ENCODE results near the gene ANTXR2. TPM values are rescaled to one million over a fixed set of nuclear protein-coding genes. Genes with fewer than 3 reads are reported as not detected.

Gene ANTXR2
- total and polyA plus RNA-seq, 2 donors (not counting 3 experiments of a cell fraction or from before 2014, with no cell fraction given), result 6.6 to 64.6 TPM

- dilution Hi-C loops (cut with MboI; ENCODE audit: extremely low pct_ligation_motif_present, low sequenced_read_pairs), result no loop called here
- no TSS peak for BruUV-seq (replicated peaks)
- Histone ChIP-seq H3K9ac (replicated peaks; ENCODE audit: extremely low read depth, insufficient read depth, low read length) (no peak overlapping the region), H3K36me3 (ENCODE audit: control insufficient read depth in 2 of 2, extremely low read depth in 1 of 2, insufficient read depth in 2 of 2, low read length in 2 of 2) (no peaks in the 10 kb centered on the region), H2AFZ (ENCODE audit: low read depth, low read length) (no peak overlapping the region), H3K9me1 (replicated peaks; ENCODE audit: control insufficient read depth, extremely low read depth, insufficient read depth, low read length) (no peaks in the 10 kb centered on the region), H3K4me1 (ENCODE audit: control insufficient read depth, extremely low read depth, insufficient read depth, low read length) (peaks cover 11% of the 10 kb centered on the region), H3K4me3 (replicated peaks in 1 of 3; ENCODE audit: insufficient read depth in 1 of 3, low read depth in 1 of 3, low read length in 3 of 3) (no peak overlapping the region), H4K20me1 (replicated peaks; ENCODE audit: control insufficient read depth, extremely low read depth, insufficient read depth, low read length) (no peaks in the 10 kb centered on the region), H3K9me3 (replicated peaks; ENCODE audit: control insufficient read depth, insufficient read depth, low read length) (no peaks in the 10 kb centered on the region), H3K27me3 (ENCODE audit: control insufficient read depth in 2 of 2, insufficient read depth in 2 of 2, low read length in 2 of 2) (no peaks in the 10 kb centered on the region), H3K27ac (ENCODE audit: insufficient read depth, low read depth, low read length) (no peak overlapping the region), H3K79me2 (ENCODE audit: control insufficient read depth, insufficient read depth, low read length) (no peaks in the 10 kb centered on the region), H3K4me2 (ENCODE audit: insufficient read depth, low read length) (no peak overlapping the region)
- no peak for DNase-seq (ENCODE audit: low read depth, low spot score)
- CTCF ChIA-PET, result no interaction called here
- TF ChIP-seq POLR2AphosphoS5 (IDR thresholded peaks at IDR 0.05; ENCODE audit: insufficient read depth, low read depth, low read length), result no peak
- no peak for TF ChIP-seq JUN (IDR thresholded peaks at IDR 0.05; ENCODE audit: borderline replicate concordance, insufficient read depth, insufficient read length, low read depth)
- no peak for TF ChIP-seq EZH2 (IDR thresholded peaks at IDR 0.05; ENCODE audit: borderline replicate concordance, low read depth, low read length, severe bottlenecking)
- TF ChIP-seq POLR2A (IDR thresholded peaks at IDR 0.05; ENCODE audit: low read depth, low read length), result no peak
- no peak for TF ChIP-seq MAX (IDR thresholded peaks at IDR 0.05; ENCODE audit: insufficient read depth, insufficient read length)
- no peak for TF ChIP-seq GATA2 (IDR thresholded peaks at IDR 0.05; ENCODE audit: insufficient read depth, insufficient read length, low read depth, low read length)
- TF ChIP-seq CTCF (IDR thresholded peaks at IDR 0.05; ENCODE audit: extremely low read depth in 1 of 2, insufficient read depth in 1 of 2, low read depth in 1 of 2, low read length in 2 of 2), result no peak
- TF ChIP-seq MYC (IDR thresholded peaks at IDR 0.05; ENCODE audit: low read depth, low read length), result no peak
- TF ChIP-seq FOS (IDR thresholded peaks at IDR 0.05; ENCODE audit: borderline replicate concordance, insufficient read depth, low read length), result no peak
- no peak for FAIRE-seq
- intact Hi-C loops (cut with micrococcal nuclease), result loop anchor here (10.0 kb wide), 1 partner anchor 255 kb away; the partner anchor contains the start of gene CFAP299
- POLR2A ChIA-PET, result no interaction called here
These were observed 6.4 kb upstream of the ANTXR2 start for GRCh38 chr4:80079255-80079923.

Data from endothelial cell of umbilical vein (primary cell).